Activated CD8-positive, alpha-beta T cell treated with anti-CD3 and anti-CD28 coated beads for 36 hours (primary cell): ENCODE data around the gene PRODH. TPM values are rescaled to one million over a fixed set of nuclear protein-coding genes. Genes with fewer than 3 reads are reported as not detected.
"Not testable (repeated sequence)": the region's sequence is repeated elsewhere in the genome, so short reads cannot be mapped to it uniquely, and the experiment has no call there.

Experiments used
- ATAC-seq: fragments of 200-7000 bp; cut with Tn5 transposase; one replicate; pipeline ENCODE4 v1.10.0; 2021; ENCODE audit warnings: mild to moderate bottlenecking, moderate library complexity
- CTCF ChIA-PET: fragments of 350-600 bp; sonication (Branson Sonifier 250); formaldehyde crosslinking; loops from one replicate; lab custom pipeline; 2021; ENCODE audit warnings: antibody characterized with exemption; lab: Charles Lee
- POLR2A ChIA-PET: fragments of 350-600 bp; sonication (Branson Sonifier 250); formaldehyde crosslinking; loops from one replicate; lab custom pipeline; 2021; ENCODE audit warnings: antibody characterized with exemption; lab: Charles Lee
- DNase-seq: peaks from one replicate; pipeline ENCODE4 v3.0.0-alpha.2; 2020
- H3K27ac Mint-ChIP-seq: one replicate; pipeline ENCODE4 v1.8.0; 2021; ENCODE audit warnings: mild to moderate bottlenecking, mixed read lengths
- H3K27me3 Mint-ChIP-seq: one replicate; pipeline ENCODE4 v1.8.0; 2021; ENCODE audit warnings: mixed read lengths
- H3K36me3 Mint-ChIP-seq: one replicate; pipeline ENCODE4 v1.8.0; 2021; ENCODE audit warnings: low read depth, mixed read lengths
- H3K4me1 Mint-ChIP-seq: one replicate; pipeline ENCODE4 v1.8.0; 2021; ENCODE audit warnings: low read depth, mixed read lengths
- H3K4me3 Mint-ChIP-seq: one replicate; pipeline ENCODE4 v1.8.0; 2021; ENCODE audit warnings: mild to moderate bottlenecking, moderate library complexity, mixed read lengths
- H3K9me3 Mint-ChIP-seq: one replicate; pipeline ENCODE4 v1.8.0; 2021; ENCODE audit warnings: mixed read lengths
- intact Hi-C: fragments of 100-400 bp; cut with micrococcal nuclease; formaldehyde crosslinking; loops from one replicate; pipeline ENCODE4 v1.10.0; 2022
- total RNA-seq, 2 experiments: library from RNA; stranded (reverse); gene quantifications; one replicate each; pipeline ENCODE4 v1.2.3, GENCODE V29; 2021
- TF ChIP-seq, protein P1 (sequence below): fragments of 200-600 bp; IDR thresholded peaks from one replicate; pipeline ENCODE4 v1.8.0; 2022; ENCODE audit warnings: antibody characterized with exemption, mild to moderate bottlenecking

Gene PRODH
- total RNA-seq, 2 experiments from 2014 or later, result not detected

DNA sequence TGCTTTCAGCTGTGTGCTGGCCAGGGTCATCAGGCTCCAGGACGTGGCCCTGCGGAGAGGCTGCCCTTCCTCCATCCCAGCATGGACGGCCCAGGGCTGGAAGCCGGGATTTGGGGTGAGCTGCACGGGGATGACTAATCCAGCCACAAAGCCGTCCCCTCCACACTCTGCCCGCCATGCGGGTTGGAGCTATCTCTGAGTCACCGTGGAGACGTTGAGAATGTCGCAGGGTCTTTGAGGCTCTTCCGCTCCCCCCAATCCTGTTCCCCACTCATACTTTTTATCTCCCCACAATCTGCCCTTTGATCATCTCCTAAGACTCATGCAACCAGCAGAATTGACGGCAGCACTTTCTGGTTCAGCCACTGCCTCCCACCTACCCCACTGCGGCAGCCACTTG lies 22.6 kb upstream of the PRODH start:
- ATAC-seq (peak; percentile 72), DNase-seq (peak; percentile 51)
- POLR2A ChIA-PET, H3K27me3 Mint-ChIP-seq, H3K27ac Mint-ChIP-seq, H3K4me3 Mint-ChIP-seq, H3K4me1 Mint-ChIP-seq, H3K9me3 Mint-ChIP-seq, CTCF ChIA-PET, intact Hi-C loops, H3K36me3 Mint-ChIP-seq: not testable (repeated sequence)

GRCh38 chr22:18958321-18958705 lies 22.2 kb upstream of the PRODH start:
- CTCF ChIA-PET, H3K4me3 Mint-ChIP-seq, intact Hi-C loops, DNase-seq, H3K27me3 Mint-ChIP-seq, ATAC-seq, H3K36me3 Mint-ChIP-seq, H3K4me1 Mint-ChIP-seq, POLR2A ChIA-PET, H3K9me3 Mint-ChIP-seq, H3K27ac Mint-ChIP-seq: not testable (repeated sequence)

DNA sequence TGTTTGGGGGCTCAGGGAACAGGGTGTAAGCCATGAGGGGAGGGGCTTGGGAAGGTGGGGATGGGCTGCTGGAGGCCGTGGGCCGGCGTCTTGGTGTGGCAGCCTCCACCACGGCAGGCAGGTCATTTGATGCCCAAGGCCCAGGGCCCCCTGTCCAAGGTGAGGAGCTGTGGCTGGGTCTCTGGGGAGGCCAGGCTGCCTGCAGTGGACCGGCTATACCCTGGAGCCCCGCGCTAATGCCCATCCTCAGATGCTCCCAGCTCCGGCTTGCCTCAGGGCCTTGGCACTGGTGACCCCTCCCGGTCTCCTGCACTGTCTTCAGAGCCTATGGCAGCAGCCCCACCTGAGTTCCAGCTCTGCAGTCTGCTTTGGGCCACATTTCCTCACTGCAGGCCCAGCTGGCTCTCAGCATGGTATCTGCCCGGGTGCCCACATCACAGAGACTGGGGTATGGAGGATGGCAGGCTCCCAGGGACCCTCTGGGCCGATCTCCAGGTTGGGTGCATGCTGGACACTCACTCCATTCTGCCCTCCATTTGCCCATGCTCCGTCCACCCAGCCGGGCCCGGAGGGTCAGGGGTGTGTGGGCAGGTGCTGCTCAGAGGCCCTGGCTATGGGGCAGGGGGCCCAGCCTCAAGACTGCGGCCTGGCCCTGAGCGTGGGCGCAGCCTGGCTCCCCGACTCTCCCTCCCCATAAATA lies 21.7 kb upstream of the PRODH start:
- CTCF ChIA-PET, H3K27ac Mint-ChIP-seq, H3K9me3 Mint-ChIP-seq, H3K27me3 Mint-ChIP-seq, DNase-seq, intact Hi-C loops, H3K4me1 Mint-ChIP-seq, H3K36me3 Mint-ChIP-seq, H3K4me3 Mint-ChIP-seq, POLR2A ChIA-PET, ATAC-seq: not testable (repeated sequence)

DNA sequence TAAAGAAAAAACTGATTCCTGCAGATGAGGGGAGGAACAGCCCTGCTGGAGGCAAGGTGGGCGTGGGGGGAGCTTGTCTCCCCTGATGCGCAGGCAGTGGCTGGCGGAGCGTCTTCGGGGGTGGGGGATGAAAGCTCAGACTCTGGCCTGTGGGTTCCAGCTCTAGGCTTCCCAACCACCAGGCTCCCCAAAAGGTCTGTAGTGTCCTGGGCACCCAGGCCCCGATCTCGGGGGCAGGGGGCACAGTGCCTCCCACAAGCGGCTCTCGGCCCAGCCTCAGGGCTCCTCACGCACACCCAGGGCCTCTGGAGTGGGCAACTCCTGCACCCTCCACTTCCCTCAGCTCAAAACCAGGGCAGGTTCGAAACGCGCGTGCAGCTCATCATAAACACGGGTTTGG lies 20.9 kb upstream of the PRODH start:
- POLR2A ChIA-PET, result not testable (repeated sequence)

DNA sequence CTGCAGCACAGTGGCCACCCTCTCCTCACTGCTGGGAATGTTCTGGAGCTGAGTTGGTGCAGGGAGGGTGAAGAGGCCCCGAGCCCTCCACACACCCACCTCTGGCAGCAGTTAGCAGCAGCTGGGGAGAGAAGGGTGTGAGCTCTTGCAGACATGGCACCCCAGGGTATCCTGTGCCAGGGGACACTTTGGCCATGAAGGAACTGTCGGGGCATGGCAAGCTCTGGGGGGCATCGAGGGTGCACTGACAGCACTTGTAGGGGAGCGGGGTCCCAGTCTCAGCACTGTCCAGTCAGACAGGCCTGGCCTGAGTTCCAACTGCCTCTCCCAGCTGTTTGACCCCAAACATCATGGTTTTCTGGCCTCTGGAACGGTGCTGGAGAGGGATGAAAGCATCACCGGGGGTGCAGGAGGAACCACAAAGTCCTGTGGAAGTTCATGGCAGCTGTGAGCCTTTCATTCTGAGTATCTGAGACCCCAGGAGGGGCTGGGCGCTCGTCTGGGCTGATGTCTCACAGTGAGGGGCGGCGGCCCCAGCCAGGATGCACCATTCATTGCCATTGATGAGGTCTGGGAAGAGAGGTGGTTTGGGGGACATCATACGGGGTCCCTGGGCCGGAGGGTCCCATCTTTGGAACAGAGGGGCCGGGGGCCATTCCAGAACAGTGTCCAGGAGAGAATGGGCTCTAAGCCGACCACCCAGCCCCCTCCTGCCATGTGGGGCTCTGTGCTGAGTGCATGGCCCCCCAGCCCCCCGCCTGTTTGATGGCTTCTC lies 20.2 kb upstream of the PRODH start:
- intact Hi-C loops, POLR2A ChIA-PET, H3K4me3 Mint-ChIP-seq, H3K4me1 Mint-ChIP-seq, DNase-seq, H3K36me3 Mint-ChIP-seq, CTCF ChIA-PET, ATAC-seq, H3K9me3 Mint-ChIP-seq, H3K27ac Mint-ChIP-seq, H3K27me3 Mint-ChIP-seq: not testable (repeated sequence)

More for the DNA sequence above, 20.9 kb upstream of the PRODH start:
- DNase-seq, H3K4me3 Mint-ChIP-seq, ATAC-seq, H3K9me3 Mint-ChIP-seq, intact Hi-C loops, CTCF ChIA-PET, H3K27ac Mint-ChIP-seq, H3K4me1 Mint-ChIP-seq, H3K36me3 Mint-ChIP-seq, H3K27me3 Mint-ChIP-seq: not testable (repeated sequence)

DNA sequence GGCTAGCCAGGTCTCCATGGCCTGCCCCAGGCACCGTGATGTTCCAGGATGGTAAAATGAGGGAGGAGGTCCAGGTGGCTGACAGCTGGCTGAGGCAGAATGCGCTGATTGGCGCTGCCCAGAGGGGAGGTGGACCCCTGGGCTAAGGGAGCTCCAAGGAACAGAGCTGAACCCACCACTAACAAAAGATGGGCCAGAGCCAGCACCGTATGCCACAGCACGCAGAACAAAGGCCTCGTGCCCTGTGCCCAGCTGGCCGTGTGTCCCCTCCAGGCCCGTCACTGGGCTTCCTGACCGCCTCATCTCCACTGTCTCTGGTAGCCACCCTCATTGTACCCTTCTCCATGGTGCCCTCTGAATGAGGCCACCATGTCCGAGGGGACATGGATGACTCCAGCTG lies 19.6 kb upstream of the PRODH start:
- no peaks in the 10 kb centered on the region for H3K36me3 Mint-ChIP-seq
- no peak overlapping the region for H3K27ac Mint-ChIP-seq
- intact Hi-C loops, result no loop called here
- H3K4me3 Mint-ChIP-seq, result no peak overlapping the region
- peaks cover 3% of the 10 kb centered on the region for H3K4me1 Mint-ChIP-seq
- ATAC-seq, result no peak
- CTCF ChIA-PET, result interaction anchor here (1.1 kb wide), 1 partner anchor 674 kb away, joined by 3 read pairs; no protein-coding TSS in a partner anchor
- POLR2A ChIA-PET, result no interaction called here
- DNase-seq, result no peak
- TF ChIP-seq, protein P1, sequence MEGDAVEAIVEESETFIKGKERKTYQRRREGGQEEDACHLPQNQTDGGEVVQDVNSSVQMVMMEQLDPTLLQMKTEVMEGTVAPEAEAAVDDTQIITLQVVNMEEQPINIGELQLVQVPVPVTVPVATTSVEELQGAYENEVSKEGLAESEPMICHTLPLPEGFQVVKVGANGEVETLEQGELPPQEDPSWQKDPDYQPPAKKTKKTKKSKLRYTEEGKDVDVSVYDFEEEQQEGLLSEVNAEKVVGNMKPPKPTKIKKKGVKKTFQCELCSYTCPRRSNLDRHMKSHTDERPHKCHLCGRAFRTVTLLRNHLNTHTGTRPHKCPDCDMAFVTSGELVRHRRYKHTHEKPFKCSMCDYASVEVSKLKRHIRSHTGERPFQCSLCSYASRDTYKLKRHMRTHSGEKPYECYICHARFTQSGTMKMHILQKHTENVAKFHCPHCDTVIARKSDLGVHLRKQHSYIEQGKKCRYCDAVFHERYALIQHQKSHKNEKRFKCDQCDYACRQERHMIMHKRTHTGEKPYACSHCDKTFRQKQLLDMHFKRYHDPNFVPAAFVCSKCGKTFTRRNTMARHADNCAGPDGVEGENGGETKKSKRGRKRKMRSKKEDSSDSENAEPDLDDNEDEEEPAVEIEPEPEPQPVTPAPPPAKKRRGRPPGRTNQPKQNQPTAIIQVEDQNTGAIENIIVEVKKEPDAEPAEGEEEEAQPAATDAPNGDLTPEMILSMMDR, result no peak
- no peaks in the 10 kb centered on the region for H3K9me3 Mint-ChIP-seq
- H3K27me3 Mint-ChIP-seq, result peaks cover 2% of the 10 kb centered on the region

DNA sequence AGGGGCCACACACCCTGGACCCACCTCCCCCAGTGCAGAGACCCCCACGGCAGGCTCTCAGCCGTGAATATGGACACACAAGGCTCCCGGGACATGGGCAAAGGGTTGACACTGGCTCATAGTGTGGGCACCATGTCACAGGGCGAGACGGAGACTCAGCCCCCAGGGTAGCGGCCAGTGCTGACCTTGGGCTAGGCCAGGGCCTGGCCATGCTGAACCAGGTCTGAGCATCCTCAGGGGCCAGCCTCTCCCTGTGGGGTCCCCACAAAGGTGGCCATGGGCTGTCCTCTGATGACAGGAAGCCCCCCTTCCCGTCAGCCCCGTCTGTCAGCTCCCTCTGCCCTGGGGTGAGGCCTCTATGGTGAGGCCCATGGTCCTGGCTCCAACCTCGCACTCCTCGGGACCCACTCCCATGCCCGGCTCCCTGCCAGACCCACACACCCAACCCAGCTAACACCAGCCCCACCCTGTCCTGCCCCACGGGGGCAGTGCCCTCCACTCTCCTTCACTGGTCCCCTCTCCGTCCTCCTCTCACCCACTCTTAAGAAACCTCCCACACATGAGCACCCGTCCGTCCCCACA lies 19.0 kb upstream of the PRODH start:
- ChIA-PET CTCF (interaction anchor here (1.1 kb wide), 1 partner anchor 675 kb away, joined by 3 read pairs; no protein-coding TSS in a partner anchor), POLR2A (no interaction called here)
- H3K36me3 Mint-ChIP-seq, result no peaks in the 10 kb centered on the region
- H3K4me1 Mint-ChIP-seq, result peaks cover 3% of the 10 kb centered on the region
- intact Hi-C loops, result no loop called here
- no peak for ATAC-seq
- no peaks in the 10 kb centered on the region for H3K9me3 Mint-ChIP-seq
- H3K27ac Mint-ChIP-seq, result no peak overlapping the region
- H3K27me3 Mint-ChIP-seq, result peaks cover 4% of the 10 kb centered on the region
- no peak for DNase-seq
- no peak overlapping the region for H3K4me3 Mint-ChIP-seq
- TF ChIP-seq, protein P1, result no peak
